ENCODE results near the gene RCBTB1.

The RCBTB1 gene

GRCh38 chr13:49559006-49559405 lies 26.4 kb downstream of the RCBTB1 start:
- DNase-seq (ENCODE audit: low read depth, low spot score): no peak

- no peak for DNase-seq (ENCODE audit: low read depth, low spot score)
Observed at GRCh38 chr13:49554387-49554786, 31.0 kb downstream of the RCBTB1 start.

- no peak for DNase-seq (ENCODE audit: low read depth, low spot score)
Observed at GRCh38 chr13:49553888-49554287, 31.5 kb downstream of the RCBTB1 start.

- DNase-seq (ENCODE audit: low read depth, low spot score): no peak
Observed at GRCh38 chr13:49550942-49551644, 34.3 kb downstream of the RCBTB1 start.

GRCh38 chr13:49549289-49549688 lies 36.1 kb downstream of the RCBTB1 start:
- no peak for DNase-seq (ENCODE audit: low read depth, low spot score)

- no peak for DNase-seq (ENCODE audit: low read depth, low spot score)
Observed at GRCh38 chr13:49546561-49546960, 38.8 kb downstream of the RCBTB1 start.

GRCh38 chr13:49545661-49546060 lies 39.7 kb downstream of the RCBTB1 start:
- no peak for DNase-seq (ENCODE audit: low read depth, low spot score)

- DNase-seq (ENCODE audit: low read depth, low spot score): no peak
Observed at GRCh38 chr13:49543656-49544055, 41.7 kb downstream of the RCBTB1 start.

- DNase-seq (ENCODE audit: low read depth, low spot score): peak; percentile 7
Observed at GRCh38 chr13:49540552-49540951, 44.8 kb downstream of the RCBTB1 start.

- no peak for DNase-seq (ENCODE audit: low read depth, low spot score)
Observed at GRCh38 chr13:49539746-49540145, 45.6 kb downstream of the RCBTB1 start.

GRCh38 chr13:49539313-49539712 lies 46.0 kb downstream of the RCBTB1 start:
- no peak for DNase-seq (ENCODE audit: low read depth, low spot score)

GRCh38 chr13:49538404-49538803 lies 47.0 kb downstream of the RCBTB1 start:
- DNase-seq (ENCODE audit: low read depth, low spot score): no peak

GRCh38 chr13:49536144-49536873 lies 49.0 kb downstream of the RCBTB1 start:
- DNase-seq (ENCODE audit: low read depth, low spot score): no peak

GRCh38 chr13:49533591-49534269 lies 51.6 kb downstream of the RCBTB1 start:
- no peak for DNase-seq (ENCODE audit: low read depth, low spot score)

GRCh38 chr13:49533011-49533410 lies 52.3 kb downstream of the RCBTB1 start:
- DNase-seq (ENCODE audit: low read depth, low spot score): no peak

- DNase-seq (ENCODE audit: low read depth, low spot score): no peak
Observed at GRCh38 chr13:49532593-49532992, 52.8 kb downstream of the RCBTB1 start.

GRCh38 chr13:49530457-49530856 lies 54.9 kb downstream of the RCBTB1 start:
- no peak for DNase-seq (ENCODE audit: low read depth, low spot score)

- DNase-seq (ENCODE audit: low read depth, low spot score): no peak
Observed at GRCh38 chr13:49528161-49528560, 57.2 kb downstream of the RCBTB1 start.

GRCh38 chr13:49527123-49527522 lies 58.2 kb downstream of the RCBTB1 start:
- DNase-seq (ENCODE audit: low read depth, low spot score): no peak

GRCh38 chr13:49524740-49525501 lies 60.4 kb downstream of the RCBTB1 start:
- no peak for DNase-seq (ENCODE audit: low read depth, low spot score)

- DNase-seq (ENCODE audit: low read depth, low spot score): no peak
Observed at GRCh38 chr13:49521224-49521623, 64.1 kb downstream of the RCBTB1 start.

- no peak for DNase-seq (ENCODE audit: low read depth, low spot score)
Observed at GRCh38 chr13:49517461-49517860, 67.9 kb downstream of the RCBTB1 start.

Measured in iPS DF 19.7 (cell line).